ENCODE data around the gene KCNB1.

DNA sequence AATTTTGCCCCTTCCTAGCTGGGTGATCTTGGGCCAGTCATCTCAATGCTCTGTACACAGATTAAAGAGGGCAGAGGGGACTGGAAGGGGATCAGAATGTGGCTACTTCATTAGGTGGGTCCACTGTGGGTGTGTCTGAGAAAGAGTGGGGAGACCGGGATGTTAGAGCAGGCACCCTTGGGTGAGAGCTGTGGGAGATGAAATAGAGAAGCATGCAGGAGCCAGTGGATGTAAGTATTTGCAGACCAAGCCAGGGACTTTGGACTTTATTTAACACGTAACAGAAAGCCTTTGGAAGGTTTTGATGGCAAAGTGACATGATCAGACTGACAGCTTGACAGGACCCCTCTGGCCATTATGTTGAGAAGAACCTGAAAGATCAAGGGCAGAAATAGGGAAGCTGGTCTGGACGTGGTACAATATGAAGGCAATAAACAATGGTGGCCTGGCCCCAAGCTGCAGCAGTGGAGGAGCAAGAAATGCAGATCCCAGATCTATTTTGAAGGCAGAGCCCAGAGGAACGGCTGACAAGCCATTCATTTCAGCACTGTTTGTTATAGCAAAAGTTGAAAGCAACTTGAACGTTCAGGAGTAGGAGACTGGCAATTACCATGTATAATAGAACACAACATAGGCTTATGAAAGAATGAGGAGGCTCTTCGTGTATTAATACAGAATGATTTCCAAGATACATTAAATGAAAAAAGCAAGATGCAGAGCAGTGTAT is 122.1 kb downstream of the KCNB1 start:
- TF ChIP-seq, protein P1, sequence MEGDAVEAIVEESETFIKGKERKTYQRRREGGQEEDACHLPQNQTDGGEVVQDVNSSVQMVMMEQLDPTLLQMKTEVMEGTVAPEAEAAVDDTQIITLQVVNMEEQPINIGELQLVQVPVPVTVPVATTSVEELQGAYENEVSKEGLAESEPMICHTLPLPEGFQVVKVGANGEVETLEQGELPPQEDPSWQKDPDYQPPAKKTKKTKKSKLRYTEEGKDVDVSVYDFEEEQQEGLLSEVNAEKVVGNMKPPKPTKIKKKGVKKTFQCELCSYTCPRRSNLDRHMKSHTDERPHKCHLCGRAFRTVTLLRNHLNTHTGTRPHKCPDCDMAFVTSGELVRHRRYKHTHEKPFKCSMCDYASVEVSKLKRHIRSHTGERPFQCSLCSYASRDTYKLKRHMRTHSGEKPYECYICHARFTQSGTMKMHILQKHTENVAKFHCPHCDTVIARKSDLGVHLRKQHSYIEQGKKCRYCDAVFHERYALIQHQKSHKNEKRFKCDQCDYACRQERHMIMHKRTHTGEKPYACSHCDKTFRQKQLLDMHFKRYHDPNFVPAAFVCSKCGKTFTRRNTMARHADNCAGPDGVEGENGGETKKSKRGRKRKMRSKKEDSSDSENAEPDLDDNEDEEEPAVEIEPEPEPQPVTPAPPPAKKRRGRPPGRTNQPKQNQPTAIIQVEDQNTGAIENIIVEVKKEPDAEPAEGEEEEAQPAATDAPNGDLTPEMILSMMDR (IDR thresholded peaks at IDR 0.05; ENCODE audit: low read depth, low read length), result no peak
- TF ChIP-seq POLR2A (IDR thresholded peaks at IDR 0.05; ENCODE audit: extremely low read depth, insufficient read length), result no peak

All from NB4 (cell line).